Measurements from ENCODE around the gene RHOF. TPM values are rescaled to one million over a fixed set of nuclear protein-coding genes. Genes with fewer than 3 reads are reported as not detected.

The RHOF gene
- total RNA-seq, 1 experiment from 2014 or later, result 5.3 TPM

- in situ Hi-C loops (cut with HindIII; ENCODE audit: low pct_unique_long_range_greater_than_20kb, low sequenced_read_pairs), result no loop called here
- no peak for DNase-seq (ENCODE audit: low read depth, low spot score)
Observed at GRCh38 chr12:121740847-121741246, 52.6 kb downstream of the RHOF start.

GRCh38 chr12:121738340-121738858 lies 55.1 kb downstream of the RHOF start:
- no peak for DNase-seq (ENCODE audit: low read depth, low spot score)
- in situ Hi-C loops (cut with HindIII; ENCODE audit: low pct_unique_long_range_greater_than_20kb, low sequenced_read_pairs), result no loop called here

- DNase-seq (ENCODE audit: low read depth, low spot score), result no peak
- in situ Hi-C loops (cut with HindIII; ENCODE audit: low pct_unique_long_range_greater_than_20kb, low sequenced_read_pairs), result no loop called here
Observed at GRCh38 chr12:121733849-121734248, 59.6 kb downstream of the RHOF start.

- no peak for DNase-seq (ENCODE audit: low read depth, low spot score)
- in situ Hi-C loops (cut with HindIII; ENCODE audit: low pct_unique_long_range_greater_than_20kb, low sequenced_read_pairs), result no loop called here
Observed at GRCh38 chr12:121731473-121731872, 62.0 kb downstream of the RHOF start.

GRCh38 chr12:121729021-121729420 lies 64.5 kb downstream of the RHOF start:
- in situ Hi-C loops (cut with HindIII; ENCODE audit: low pct_unique_long_range_greater_than_20kb, low sequenced_read_pairs), result no loop called here
- no peak for DNase-seq (ENCODE audit: low read depth, low spot score)

Other genes starting within 250 kb of the RHOF start
- gene KDM2B, start 212.7 kb downstream of the RHOF start, total RNA-seq (2014; rRNA removed; shearing (Covaris generic)), result 24.4 and 30.4 TPM in 2 replicates
- 16.9 and 22.2 TPM in 2 replicates for gene ORAI1, start 167.2 kb downstream of the RHOF start, total RNA-seq (2014; rRNA removed; shearing (Covaris generic))
- 0.13 TPM in 1 of 2 replicates, not detected in the other for gene MORN3, start 124.0 kb downstream of the RHOF start, total RNA-seq (2014; rRNA removed; shearing (Covaris generic))
- 13.6 and 14.2 TPM in 2 replicates for gene TMEM120B, start 80.9 kb downstream of the RHOF start, total RNA-seq (2014; rRNA removed; shearing (Covaris generic))
- gene SETD1B, start 10.3 kb upstream of the RHOF start, total RNA-seq (2014; rRNA removed; shearing (Covaris generic)), result 2.0 TPM in 2 replicates
- gene HPD, start 65.2 kb upstream of the RHOF start, total RNA-seq (2014; rRNA removed; shearing (Covaris generic)), result not detected in 2 replicates
- 75.9 and 95.1 TPM in 2 replicates for gene PSMD9, start 95.1 kb upstream of the RHOF start, total RNA-seq (2014; rRNA removed; shearing (Covaris generic))
- gene CFAP251, start 124.9 kb upstream of the RHOF start, total RNA-seq (2014; rRNA removed; shearing (Covaris generic)), result 3.3 and 5.3 TPM in 2 replicates
- gene BCL7A, start 228.2 kb upstream of the RHOF start, total RNA-seq (2014; rRNA removed; shearing (Covaris generic)), result 11.7 and 14.4 TPM in 2 replicates